T-helper 2 cell (primary cell): ENCODE results near the gene SDHA.
"Not testable (repeated sequence)": the region's sequence is repeated elsewhere in the genome, so short reads cannot be mapped to it uniquely, and the experiment has no call there.

Experiments used
- DNase-seq, 5 experiments: peaks; one replicate each; pipeline versions ENCODE4 v3.0.0 to v3.0.0-alpha.2; 2012 to 2022

Gene SDHA

GRCh38 chr5:263275-263974, 45.3 kb downstream of the SDHA start:
- DNase-seq = not testable (repeated sequence)

DNA sequence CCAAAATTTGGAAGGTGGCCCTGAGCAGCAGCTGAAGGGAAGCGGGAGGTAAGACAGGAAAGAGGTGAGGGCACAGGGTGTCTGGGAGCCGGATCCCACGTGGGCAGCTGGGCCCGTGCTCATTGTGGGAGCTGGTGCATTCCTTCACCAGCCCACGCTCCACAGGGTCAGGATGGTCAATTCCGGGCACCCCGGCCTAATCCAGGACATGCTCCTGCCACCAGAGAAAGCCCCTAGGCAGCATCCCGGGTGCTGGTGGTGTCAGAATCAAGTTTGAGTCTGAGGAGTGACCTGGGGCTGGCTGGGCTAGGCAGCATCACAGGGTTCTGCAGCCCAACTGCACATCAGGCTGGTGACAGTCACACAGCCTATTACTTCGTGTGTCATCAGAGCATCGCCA, 46.2 kb downstream of the SDHA start:
- DNase-seq = no peak

- not testable (repeated sequence) for DNase-seq
Measured at GRCh38 chr5:266311-267026, 48.3 kb downstream of the SDHA start.

- DNase-seq = no peak
Measured at GRCh38 chr5:267716-268115, 49.6 kb downstream of the SDHA start.

- DNase-seq = no peak
Measured at GRCh38 chr5:270340-270739, 52.2 kb downstream of the SDHA start.

GRCh38 chr5:271828-272167, 53.7 kb downstream of the SDHA start:
- DNase-seq = not testable (repeated sequence)

DNA sequence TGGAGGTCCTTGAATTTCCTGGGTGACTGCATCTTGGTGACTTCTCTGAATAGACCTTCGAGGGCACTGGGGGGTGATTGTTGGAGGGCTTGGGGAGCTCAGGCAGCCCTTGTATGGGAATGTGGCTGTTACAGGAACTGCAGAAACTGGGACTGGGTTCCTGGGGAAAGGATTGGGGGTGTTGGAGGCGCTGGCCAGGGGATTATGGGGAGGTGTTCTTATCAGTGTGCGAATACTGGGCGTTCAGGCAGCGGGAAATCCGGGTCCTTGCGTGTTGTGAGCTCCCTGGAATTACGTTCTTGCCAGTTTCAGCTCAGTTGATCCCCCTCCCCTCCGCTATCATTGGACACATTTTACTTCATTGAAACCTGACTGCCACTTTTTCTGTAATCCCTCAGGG, 55.0 kb downstream of the SDHA start:
- DNase-seq = not testable (repeated sequence)

DNA sequence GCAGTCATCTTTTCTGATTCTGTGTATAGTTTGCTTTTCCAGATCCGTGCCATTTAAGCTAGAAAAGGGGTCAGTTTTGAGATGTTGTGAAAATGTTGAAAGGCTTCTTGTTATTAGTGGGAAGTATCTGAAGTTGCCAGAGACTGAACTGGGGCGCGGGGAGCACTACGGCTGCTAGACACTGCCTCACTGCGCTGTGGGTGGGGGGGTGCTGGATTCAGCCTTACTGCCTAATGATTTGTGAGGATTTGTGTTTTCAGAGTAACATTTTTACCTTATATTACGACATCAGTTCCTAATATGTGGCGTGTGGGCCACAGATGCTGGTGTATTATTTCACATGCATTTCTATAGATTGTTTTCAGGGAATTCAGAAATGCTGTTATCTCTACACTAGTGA, 55.4 kb downstream of the SDHA start:
- DNase-seq = not testable (repeated sequence)

DNA sequence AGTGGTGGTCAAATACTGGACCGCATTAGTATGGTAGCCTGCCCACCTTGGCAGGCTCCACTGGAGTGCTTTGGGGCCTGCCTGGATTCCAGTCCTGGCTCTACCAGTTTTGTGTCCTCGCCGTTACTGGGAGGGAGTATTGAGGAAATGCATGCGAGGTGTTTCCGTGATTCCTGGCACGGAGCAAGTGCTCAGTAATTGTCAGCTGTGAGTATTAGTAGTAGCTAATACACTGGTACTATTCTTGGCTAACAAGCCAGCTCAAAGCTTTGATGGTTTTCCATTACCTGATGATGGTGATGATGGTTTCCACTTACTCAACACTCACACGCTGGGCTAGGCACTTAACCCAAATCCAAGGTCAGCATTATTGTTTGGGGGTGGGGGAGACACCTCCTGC, 56.2 kb downstream of the SDHA start:
- not testable (repeated sequence) for DNase-seq

DNA sequence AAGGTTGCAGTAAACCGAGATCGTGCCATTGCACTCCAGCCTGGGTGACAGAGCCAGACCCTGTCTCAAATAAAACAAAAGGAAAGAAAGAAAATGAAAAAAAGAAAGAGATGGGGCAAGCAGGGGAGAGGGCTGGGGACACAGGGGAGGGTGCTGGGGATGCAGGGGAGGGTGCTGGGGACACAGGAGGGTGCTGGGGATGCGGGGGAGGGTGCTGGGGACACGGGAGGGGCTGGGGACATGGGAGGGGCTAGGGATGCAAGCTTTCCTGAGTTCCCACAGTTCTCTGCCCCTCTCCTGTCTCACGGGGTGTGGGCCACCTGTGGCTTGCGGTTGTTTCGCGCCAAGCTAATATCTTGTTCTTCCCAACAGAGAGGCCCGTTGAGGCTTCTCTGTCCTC, 60.5 kb downstream of the SDHA start:
- DNase-seq = no peak

GRCh38 chr5:279051-279665, 61.0 kb downstream of the SDHA start:
- DNase-seq = not testable (repeated sequence)

GRCh38 chr5:285991-286557, 68.0 kb downstream of the SDHA start:
- no peak for DNase-seq

- not testable (repeated sequence) for DNase-seq
Measured at GRCh38 chr5:290200-290599, 72.1 kb downstream of the SDHA start.

DNA sequence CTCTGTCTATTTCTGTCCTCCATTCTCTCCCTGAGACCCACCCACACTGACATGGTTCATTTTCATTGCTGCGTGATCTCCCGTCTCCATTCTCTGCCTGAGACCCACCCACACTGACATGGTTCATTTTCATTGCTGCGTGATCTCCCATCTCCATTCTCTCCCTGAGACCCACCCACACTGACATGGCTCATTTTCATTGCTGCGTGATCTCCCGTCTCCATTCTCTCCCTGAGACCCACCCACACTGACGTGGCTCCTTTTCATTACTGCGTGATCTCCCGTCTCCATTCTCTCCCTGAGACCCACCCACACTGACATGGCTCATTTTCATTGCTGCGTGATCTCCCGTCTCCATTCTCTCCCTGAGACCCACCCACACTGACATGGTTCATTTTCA, 73.2 kb downstream of the SDHA start:
- DNase-seq = not testable (repeated sequence)

- DNase-seq = not testable (repeated sequence)
Measured at GRCh38 chr5:294788-295187, 76.7 kb downstream of the SDHA start.

GRCh38 chr5:296207-296606, 78.1 kb downstream of the SDHA start:
- not testable (repeated sequence) for DNase-seq

DNA sequence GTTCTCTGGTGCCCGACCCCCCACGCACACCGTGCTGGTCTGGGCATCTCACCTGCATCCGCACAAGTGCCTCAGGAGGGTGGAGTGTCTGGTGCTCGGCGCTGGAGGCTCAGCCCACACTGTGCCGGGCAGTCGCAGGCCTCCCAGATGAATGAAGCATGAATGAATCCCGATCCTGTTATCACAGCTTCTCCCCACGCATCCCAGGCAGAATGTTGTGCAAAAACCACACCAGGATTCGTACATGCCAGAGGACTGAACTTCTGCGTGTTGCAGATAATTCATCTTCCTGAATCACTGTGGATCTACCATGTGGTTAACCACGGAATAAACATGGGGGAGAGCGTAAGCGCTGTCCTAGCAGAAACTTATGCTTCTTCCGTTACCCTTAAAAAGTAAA, 78.8 kb downstream of the SDHA start:
- DNase-seq = peak in 2 of 5 experiments; percentile 8 to 66

GRCh38 chr5:297448-297847, 79.3 kb downstream of the SDHA start:
- DNase-seq = not testable (repeated sequence)

DNA sequence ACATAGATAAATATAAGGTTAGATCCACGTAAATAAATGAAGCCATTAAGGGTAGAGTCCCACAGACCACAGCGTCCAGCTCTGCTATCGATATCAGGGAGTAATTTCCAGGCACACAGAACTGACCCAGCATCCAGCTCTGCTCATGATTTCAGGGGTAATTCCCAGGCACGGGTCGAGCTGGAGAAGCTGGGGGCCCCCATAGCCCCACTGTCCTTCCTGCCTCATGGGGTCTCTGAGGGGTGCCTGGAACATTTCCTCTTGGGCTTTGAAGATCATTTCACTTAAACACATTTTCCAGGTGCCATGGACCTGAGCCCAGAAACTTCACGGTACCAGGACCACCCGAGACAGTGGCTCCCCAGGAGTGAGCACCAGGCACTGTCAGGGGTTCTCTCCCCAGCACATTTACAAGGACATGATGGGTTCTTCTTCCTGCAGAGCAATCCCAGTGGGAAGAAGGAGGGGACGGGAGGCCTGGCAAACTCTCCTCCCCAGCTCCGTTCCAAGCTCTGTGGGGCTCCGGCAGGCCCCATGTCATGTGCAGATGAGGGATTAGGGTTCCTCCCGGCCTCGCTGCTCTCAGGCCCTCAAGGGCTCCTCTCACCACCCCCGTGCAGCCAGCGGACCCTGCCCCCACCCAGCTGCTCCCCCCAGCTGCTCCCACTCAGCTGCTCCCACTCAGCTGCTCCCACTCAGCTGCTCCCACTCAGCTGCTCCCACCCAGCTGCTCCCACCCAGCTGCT, 80.0 kb downstream of the SDHA start:
- DNase-seq = not testable (repeated sequence)

GRCh38 chr5:298737-299125, 80.6 kb downstream of the SDHA start:
- no peak for DNase-seq

- DNase-seq = not testable (repeated sequence)
Measured at GRCh38 chr5:299921-300320, 81.8 kb downstream of the SDHA start.

DNA sequence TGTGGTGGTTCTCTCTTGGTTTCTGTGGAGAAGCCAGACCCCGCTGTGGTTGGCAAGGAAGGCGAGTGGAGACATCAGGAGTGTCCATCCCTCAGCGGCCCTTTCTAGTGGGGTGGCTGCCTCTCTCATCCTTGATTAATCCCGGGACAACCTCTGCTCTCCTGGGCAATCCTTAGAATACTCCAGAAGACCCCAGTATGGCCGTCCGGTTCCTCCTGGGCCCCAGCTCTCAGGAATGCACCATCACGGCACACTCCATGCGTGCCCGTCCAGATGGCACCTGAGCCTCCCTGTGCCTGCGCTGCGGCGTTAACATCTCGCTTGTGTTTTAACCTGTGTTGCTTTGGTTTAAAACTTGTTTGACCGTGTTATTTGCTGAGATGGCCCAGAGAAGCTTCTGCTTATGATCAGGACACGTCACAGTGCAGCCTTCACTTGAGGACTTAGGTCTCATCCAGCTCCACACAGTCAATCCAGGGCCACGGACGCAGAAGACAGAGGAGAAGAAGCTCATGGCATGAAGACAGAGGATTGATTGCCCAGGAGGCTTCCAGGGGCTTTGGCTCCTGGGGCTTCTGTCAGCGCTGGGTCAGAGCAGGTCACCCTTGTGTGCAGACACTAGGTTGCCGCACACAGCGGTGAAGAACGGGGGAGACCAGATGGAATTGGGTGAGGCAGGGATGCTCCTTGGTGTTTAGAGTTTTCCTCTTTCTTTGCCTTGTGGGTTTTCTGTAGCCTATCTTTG, 82.7 kb downstream of the SDHA start:
- not testable (repeated sequence) for DNase-seq
